ENCODE measurements around the gene MTRF1.

MTRF1 gene

GRCh38 chr13:41224113-41225110, 39.0 kb downstream of the MTRF1 start:
- no peak for DNase-seq (ENCODE audit: low spot score)

GRCh38 chr13:41222259-41222852, 41.0 kb downstream of the MTRF1 start:
- peak; percentile 63 for DNase-seq (ENCODE audit: low spot score)

GRCh38 chr13:41220401-41220800, 43.0 kb downstream of the MTRF1 start:
- DNase-seq (ENCODE audit: low spot score): no peak

- DNase-seq (ENCODE audit: low spot score): no peak
These were observed 47.2 kb downstream of the MTRF1 start for GRCh38 chr13:41216160-41216559.

- no peak for DNase-seq (ENCODE audit: low spot score)
These were observed 49.5 kb downstream of the MTRF1 start for GRCh38 chr13:41213919-41214318.

GRCh38 chr13:41213316-41213715, 50.1 kb downstream of the MTRF1 start:
- no peak for DNase-seq (ENCODE audit: low spot score)

GRCh38 chr13:41212881-41213280, 50.5 kb downstream of the MTRF1 start:
- DNase-seq (ENCODE audit: low spot score): no peak

- no peak for DNase-seq (ENCODE audit: low spot score)
These were observed 52.3 kb downstream of the MTRF1 start for GRCh38 chr13:41211062-41211461.

- DNase-seq (ENCODE audit: low spot score): no peak
These were observed 56.9 kb downstream of the MTRF1 start for GRCh38 chr13:41206467-41206866.

GRCh38 chr13:41203810-41204209, 59.6 kb downstream of the MTRF1 start:
- DNase-seq (ENCODE audit: low spot score): no peak

- no peak for DNase-seq (ENCODE audit: low spot score)
These were observed 63.2 kb downstream of the MTRF1 start for GRCh38 chr13:41200126-41200525.

GRCh38 chr13:41199526-41199925, 63.9 kb downstream of the MTRF1 start:
- no peak for DNase-seq (ENCODE audit: low spot score)

- no peak for DNase-seq (ENCODE audit: low spot score)
These were observed 64.3 kb downstream of the MTRF1 start for GRCh38 chr13:41199079-41199478.

GRCh38 chr13:41196620-41197019, 66.8 kb downstream of the MTRF1 start:
- no peak for DNase-seq (ENCODE audit: low spot score)

- DNase-seq (ENCODE audit: low spot score): no peak
These were observed 67.4 kb downstream of the MTRF1 start for GRCh38 chr13:41196011-41196410.

- DNase-seq (ENCODE audit: low spot score): peak; percentile 92
These were observed 69.2 kb downstream of the MTRF1 start, which contains the start of gene KBTBD7 for GRCh38 chr13:41193919-41194824. Gene KBTBD7 (minus strand): TSS chr13:41194569. CDS start chr13:41194257, 312 bp downstream.

- no peak for DNase-seq (ENCODE audit: low spot score)
These were observed 69.9 kb downstream of the MTRF1 start for GRCh38 chr13:41193469-41193868.

- DNase-seq (ENCODE audit: low spot score): no peak
These were observed 74.8 kb downstream of the MTRF1 start for GRCh38 chr13:41188584-41188983.

- DNase-seq (ENCODE audit: low spot score): no peak
These were observed 76.9 kb downstream of the MTRF1 start for GRCh38 chr13:41186481-41186880.

GRCh38 chr13:41182231-41182630, 81.1 kb downstream of the MTRF1 start:
- DNase-seq (ENCODE audit: low spot score): no peak

- DNase-seq (ENCODE audit: low spot score): no peak
These were observed 83.7 kb downstream of the MTRF1 start for GRCh38 chr13:41179593-41180250.

GRCh38 chr13:41178040-41178439, 85.3 kb downstream of the MTRF1 start:
- DNase-seq (ENCODE audit: low spot score): no peak

Measured in CD4-positive, alpha-beta T cell treated with Interleukin-15 for 4 hours (primary cell).